ENCODE measurements around the gene PRSS48.
"Not testable (repeated sequence)": the region's sequence is repeated elsewhere in the genome, so short reads cannot be mapped to it uniquely, and the experiment has no call there.

PRSS48 gene

GRCh38 chr4:151263455-151263854 lies 13.5 kb upstream of the PRSS48 start:
- no peak for DNase-seq (ENCODE audit: low spot score)

GRCh38 chr4:151266497-151266896 lies 10.5 kb upstream of the PRSS48 start:
- DNase-seq (ENCODE audit: low spot score): no peak

- no peak for DNase-seq (ENCODE audit: low spot score)
Observed at GRCh38 chr4:151267104-151267503, 9.9 kb upstream of the PRSS48 start.

GRCh38 chr4:151267822-151268535 lies 9.0 kb upstream of the PRSS48 start:
- DNase-seq (ENCODE audit: low spot score): no peak

- not testable (repeated sequence) for DNase-seq (ENCODE audit: low spot score)
Observed at GRCh38 chr4:151268905-151269304, 8.1 kb upstream of the PRSS48 start.

- no peak for DNase-seq (ENCODE audit: low spot score)
Observed at GRCh38 chr4:151284534-151285245, 7.7 kb downstream of the PRSS48 start.

GRCh38 chr4:151287409-151287808 lies 10.4 kb downstream of the PRSS48 start:
- DNase-seq (ENCODE audit: low spot score): no peak

- no peak for DNase-seq (ENCODE audit: low spot score)
Observed at GRCh38 chr4:151291485-151291884, 14.5 kb downstream of the PRSS48 start.

- no peak for DNase-seq (ENCODE audit: low spot score)
Observed at GRCh38 chr4:151292038-151292437, 15.1 kb downstream of the PRSS48 start.

GRCh38 chr4:151294833-151295496 lies 18.0 kb downstream of the PRSS48 start:
- DNase-seq (ENCODE audit: low spot score): no peak

GRCh38 chr4:151296227-151296626 lies 19.3 kb downstream of the PRSS48 start:
- DNase-seq (ENCODE audit: low spot score): no peak

- no peak for DNase-seq (ENCODE audit: low spot score)
Observed at GRCh38 chr4:151297170-151297569, 20.2 kb downstream of the PRSS48 start.

- DNase-seq (ENCODE audit: low spot score): no peak
Observed at GRCh38 chr4:151302432-151302831, 25.5 kb downstream of the PRSS48 start.

GRCh38 chr4:151304226-151304625 lies 27.3 kb downstream of the PRSS48 start:
- DNase-seq (ENCODE audit: low spot score): no peak

GRCh38 chr4:151304755-151305154 lies 27.8 kb downstream of the PRSS48 start:
- no peak for DNase-seq (ENCODE audit: low spot score)

- DNase-seq (ENCODE audit: low spot score): no peak
Observed at GRCh38 chr4:151310124-151310728, 33.3 kb downstream of the PRSS48 start.

GRCh38 chr4:151313306-151314009 lies 36.5 kb downstream of the PRSS48 start:
- DNase-seq (ENCODE audit: low spot score): no peak

- no peak for DNase-seq (ENCODE audit: low spot score)
Observed at GRCh38 chr4:151314010-151314355, 37.0 kb downstream of the PRSS48 start.

- no peak for DNase-seq (ENCODE audit: low spot score)
Observed at GRCh38 chr4:151314479-151314878, 37.5 kb downstream of the PRSS48 start.

GRCh38 chr4:151315212-151315886 lies 38.4 kb downstream of the PRSS48 start:
- DNase-seq (ENCODE audit: low spot score): no peak

- no peak for DNase-seq (ENCODE audit: low spot score)
Observed at GRCh38 chr4:151316645-151317044, 39.7 kb downstream of the PRSS48 start.
